Kidney (tissue), 14 donors: ENCODE results near the gene MBOAT1. TPM values are rescaled to one million over a fixed set of nuclear protein-coding genes. Genes with fewer than 3 reads are reported as not detected.

ENCODE experiments used
- DNase-seq, 5 donors: peaks; one replicate each; pipeline ENCODE4 v3.0.0-alpha.2; 2013 to 2020
- FAIRE-seq: peaks from 2 replicates; lab custom pipeline; 2012; peaks lifted over from hg19 to GRCh38; lab: Jason Lieb, UNC
- H3K27ac ChIP-seq, 2 donors: one replicate each; pipeline ENCODE4 v1.7.0; 2013; ENCODE audit warnings: low read depth in 2 of 2, low read length in 2 of 2, inconsistent platforms in 1 of 2
- H3K27me3 ChIP-seq: one replicate; pipeline ENCODE4 v1.7.1; 2013; ENCODE audit warnings: low read length, inconsistent platforms; ENCODE audit not compliant: control insufficient read depth, insufficient read depth
- H3K36me3 ChIP-seq, 3 donors: one replicate each; pipeline versions ENCODE4 v1.7.0 to v1.7.1; 2013; ENCODE audit warnings: low read length in 3 of 3, control low read depth in 1 of 3, inconsistent platforms in 1 of 3; ENCODE audit not compliant: insufficient read depth in 3 of 3, control insufficient read depth in 2 of 3
- H3K4me1 ChIP-seq, 3 donors: one replicate each; pipeline versions ENCODE4 v1.7.0 to v1.7.1; 2013; ENCODE audit warnings: low read length in 3 of 3, inconsistent platforms in 1 of 3, low read depth in 1 of 3; ENCODE audit not compliant: control insufficient read depth in 2 of 3, insufficient read depth in 2 of 3
- H3K4me3 ChIP-seq, 3 donors: one replicate each; pipeline versions ENCODE4 v1.7.0 to v1.8.1; 2013; ENCODE audit warnings: low read length in 3 of 3, control low read depth in 1 of 3, inconsistent platforms in 1 of 3
- H3K9ac ChIP-seq, 3 donors: one replicate each; pipeline versions ENCODE4 v1.7.0 to v1.7.1; 2013; ENCODE audit warnings: low read length in 3 of 3, control low read depth in 1 of 3, inconsistent platforms in 1 of 3
- H3K9me3 ChIP-seq, 3 donors: one replicate each; pipeline versions ENCODE4 v1.7.0 to v1.7.1; 2013; ENCODE audit warnings: low read length in 3 of 3, control low read depth in 1 of 3, inconsistent platforms in 1 of 3; ENCODE audit not compliant: control insufficient read depth in 2 of 3, insufficient read depth in 1 of 3
- intact Hi-C: fragments of 100-400 bp; cut with DNase I; formaldehyde crosslinking; loops from one replicate; pipeline ENCODE4 v1.11.1; 2022
- polyA plus RNA-seq: library from polyadenylated mRNA; stranded (reverse); fragments of 350-450 nt; fragmentation: Illumina TruSeq; extraction: RNeasy Lipid Tissue Mini Kit (QIAGEN cat#74804); gene quantifications from one replicate; pipeline ENCODE4 v1.2.3, GENCODE V29; 2014; ENCODE audit warnings: low read depth, low replicate concordance; ENCODE audit not compliant: insufficient read depth
- total RNA-seq: library from RNA; stranded (reverse); fragmentation: NEBNext Ultra II Directional; extraction: Animal tissue kit (Norgen Biotek cat#: 25700); gene quantifications from one replicate; pipeline ENCODE4 v1.2.1, GENCODE V29; 2021
- TF ChIP-seq, protein P1 (sequence below): IDR thresholded peaks from 3 replicates; pipeline ENCODE4 v1.5.1; 2012; ENCODE audit warnings: mild to moderate bottlenecking, moderate library complexity, borderline replicate concordance; ENCODE audit not compliant: insufficient read depth; ENCODE audit errors: extremely low read depth
- donor health status: control.
- donor health status: control.
- donor health status: control.
- donor health status: control.
- donor health status: control.
- donor health status: DM: yes; HTN: yes; CAD: no.
- donor health status: Normal renal cell carcinoma (clear cell type).

The MBOAT1 gene
- total and polyA plus RNA-seq, 2 donors from 2014 or later = 1.9 to 15.1 TPM

DNA sequence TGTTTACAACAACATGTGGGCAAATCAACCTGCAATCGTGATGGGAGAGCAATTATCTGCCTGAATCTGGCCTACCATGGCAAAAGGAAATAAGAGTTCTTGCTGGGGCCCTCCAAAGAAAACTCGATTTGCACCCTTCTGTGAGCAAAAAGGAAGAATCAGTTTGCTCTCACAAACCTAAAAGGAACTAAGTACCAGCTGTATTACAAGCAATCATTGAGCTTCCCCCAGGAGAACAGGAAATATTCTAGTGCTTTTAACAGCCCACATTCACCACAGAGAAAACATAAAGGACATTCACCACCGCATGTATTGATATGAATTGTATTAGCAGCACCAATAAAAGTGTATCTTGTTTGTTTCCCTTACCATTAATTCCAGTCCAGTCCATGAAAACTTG is 75.0 kb downstream of the MBOAT1 start:
- no peak overlapping the region for H3K27ac ChIP-seq
- H3K4me1 ChIP-seq = no peaks in the 10 kb centered on the region
- no peak overlapping the region for H3K9ac ChIP-seq
- DNase-seq (no peak), FAIRE-seq (no peak)
- H3K9me3 ChIP-seq = no peaks in the 10 kb centered on the region
- no peaks in the 10 kb centered on the region for H3K27me3 ChIP-seq
- no peak overlapping the region for H3K4me3 ChIP-seq
- TF ChIP-seq, protein P1, sequence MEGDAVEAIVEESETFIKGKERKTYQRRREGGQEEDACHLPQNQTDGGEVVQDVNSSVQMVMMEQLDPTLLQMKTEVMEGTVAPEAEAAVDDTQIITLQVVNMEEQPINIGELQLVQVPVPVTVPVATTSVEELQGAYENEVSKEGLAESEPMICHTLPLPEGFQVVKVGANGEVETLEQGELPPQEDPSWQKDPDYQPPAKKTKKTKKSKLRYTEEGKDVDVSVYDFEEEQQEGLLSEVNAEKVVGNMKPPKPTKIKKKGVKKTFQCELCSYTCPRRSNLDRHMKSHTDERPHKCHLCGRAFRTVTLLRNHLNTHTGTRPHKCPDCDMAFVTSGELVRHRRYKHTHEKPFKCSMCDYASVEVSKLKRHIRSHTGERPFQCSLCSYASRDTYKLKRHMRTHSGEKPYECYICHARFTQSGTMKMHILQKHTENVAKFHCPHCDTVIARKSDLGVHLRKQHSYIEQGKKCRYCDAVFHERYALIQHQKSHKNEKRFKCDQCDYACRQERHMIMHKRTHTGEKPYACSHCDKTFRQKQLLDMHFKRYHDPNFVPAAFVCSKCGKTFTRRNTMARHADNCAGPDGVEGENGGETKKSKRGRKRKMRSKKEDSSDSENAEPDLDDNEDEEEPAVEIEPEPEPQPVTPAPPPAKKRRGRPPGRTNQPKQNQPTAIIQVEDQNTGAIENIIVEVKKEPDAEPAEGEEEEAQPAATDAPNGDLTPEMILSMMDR = no peak
- H3K36me3 ChIP-seq = no peaks in the 10 kb centered on the region
- intact Hi-C loops = no loop called here

DNA sequence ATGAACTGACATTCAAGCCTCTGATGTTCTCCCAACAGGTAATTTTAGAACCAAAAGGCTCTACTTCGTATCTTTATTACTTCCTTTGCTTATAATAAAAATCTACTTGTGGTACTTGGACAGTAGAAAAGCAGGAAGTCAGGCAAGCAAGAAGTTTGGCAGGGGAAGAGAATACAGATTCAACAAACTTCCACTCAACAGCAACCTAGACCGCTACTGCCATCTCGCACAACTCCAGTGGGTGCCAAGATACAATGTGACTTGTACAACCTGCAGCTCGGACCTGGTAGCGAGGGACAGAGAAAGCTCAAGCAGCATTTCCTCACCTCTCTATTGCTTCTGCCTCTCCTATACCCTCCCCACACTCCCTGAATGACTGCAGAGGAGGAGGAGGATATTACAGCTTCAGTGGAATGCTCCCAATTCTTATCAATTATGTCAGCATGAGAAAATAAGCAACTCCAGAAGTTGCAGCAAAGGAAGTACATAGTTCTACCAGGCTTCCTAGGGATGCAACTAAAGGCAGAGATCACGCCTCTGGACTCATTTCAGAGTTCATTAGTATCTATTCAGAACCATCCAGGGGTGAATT is 76.5 kb downstream of the MBOAT1 start:
- Histone ChIP-seq H3K9ac (no peak overlapping the region), H3K4me1 (no peaks in the 10 kb centered on the region)
- intact Hi-C loops = no loop called here

GRCh38 chr6:20134613-20135012 is 77.7 kb downstream of the MBOAT1 start:
- H3K4me3 ChIP-seq = no peak overlapping the region
- DNase-seq = no peak
- intact Hi-C loops = no loop called here
- H3K27ac ChIP-seq = no peak overlapping the region
- H3K36me3 ChIP-seq = no peaks in the 10 kb centered on the region
- H3K4me1 ChIP-seq = no peaks in the 10 kb centered on the region
- TF ChIP-seq, protein P1 = no peak
- H3K9me3 ChIP-seq = no peaks in the 10 kb centered on the region
- H3K9ac ChIP-seq = no peak overlapping the region
- no peaks in the 10 kb centered on the region for H3K27me3 ChIP-seq
- no peak for FAIRE-seq

More for the DNA sequence above, 76.5 kb downstream of the MBOAT1 start:
- no peaks in the 10 kb centered on the region for H3K36me3 ChIP-seq
- TF ChIP-seq, protein P1 = no peak
- H3K27me3 ChIP-seq = no peaks in the 10 kb centered on the region
- H3K9me3 ChIP-seq = no peaks in the 10 kb centered on the region
- FAIRE-seq = no peak
- H3K4me3 ChIP-seq = no peak overlapping the region
- DNase-seq = no peak
- H3K27ac ChIP-seq = no peak overlapping the region
